GM12874 (cell line): ENCODE data around the gene MARK4.

Experiments
- TF ChIP-seq, protein P1 (sequence below): IDR thresholded peaks from 2 replicates; pipeline ENCODE4 v1.5.1; 2011; ENCODE audit warnings: low read depth, mild to moderate bottlenecking, control low read depth, low read length, moderate library complexity; ENCODE audit not compliant: insufficient read depth

MARK4 gene

DNA sequence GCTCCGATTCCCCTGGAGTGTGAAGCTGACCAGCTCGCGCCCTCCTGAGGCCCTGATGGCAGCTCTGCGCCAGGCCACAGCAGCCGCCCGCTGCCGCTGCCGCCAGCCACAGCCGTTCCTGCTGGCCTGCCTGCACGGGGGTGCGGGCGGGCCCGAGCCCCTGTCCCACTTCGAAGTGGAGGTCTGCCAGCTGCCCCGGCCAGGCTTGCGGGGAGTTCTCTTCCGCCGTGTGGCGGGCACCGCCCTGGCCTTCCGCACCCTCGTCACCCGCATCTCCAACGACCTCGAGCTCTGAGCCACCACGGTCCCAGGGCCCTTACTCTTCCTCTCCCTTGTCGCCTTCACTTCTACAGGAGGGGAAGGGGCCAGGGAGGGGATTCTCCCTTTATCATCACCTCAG is 51.3 kb downstream of the MARK4 start:
- TF ChIP-seq, protein P1, sequence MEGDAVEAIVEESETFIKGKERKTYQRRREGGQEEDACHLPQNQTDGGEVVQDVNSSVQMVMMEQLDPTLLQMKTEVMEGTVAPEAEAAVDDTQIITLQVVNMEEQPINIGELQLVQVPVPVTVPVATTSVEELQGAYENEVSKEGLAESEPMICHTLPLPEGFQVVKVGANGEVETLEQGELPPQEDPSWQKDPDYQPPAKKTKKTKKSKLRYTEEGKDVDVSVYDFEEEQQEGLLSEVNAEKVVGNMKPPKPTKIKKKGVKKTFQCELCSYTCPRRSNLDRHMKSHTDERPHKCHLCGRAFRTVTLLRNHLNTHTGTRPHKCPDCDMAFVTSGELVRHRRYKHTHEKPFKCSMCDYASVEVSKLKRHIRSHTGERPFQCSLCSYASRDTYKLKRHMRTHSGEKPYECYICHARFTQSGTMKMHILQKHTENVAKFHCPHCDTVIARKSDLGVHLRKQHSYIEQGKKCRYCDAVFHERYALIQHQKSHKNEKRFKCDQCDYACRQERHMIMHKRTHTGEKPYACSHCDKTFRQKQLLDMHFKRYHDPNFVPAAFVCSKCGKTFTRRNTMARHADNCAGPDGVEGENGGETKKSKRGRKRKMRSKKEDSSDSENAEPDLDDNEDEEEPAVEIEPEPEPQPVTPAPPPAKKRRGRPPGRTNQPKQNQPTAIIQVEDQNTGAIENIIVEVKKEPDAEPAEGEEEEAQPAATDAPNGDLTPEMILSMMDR = no peak

DNA sequence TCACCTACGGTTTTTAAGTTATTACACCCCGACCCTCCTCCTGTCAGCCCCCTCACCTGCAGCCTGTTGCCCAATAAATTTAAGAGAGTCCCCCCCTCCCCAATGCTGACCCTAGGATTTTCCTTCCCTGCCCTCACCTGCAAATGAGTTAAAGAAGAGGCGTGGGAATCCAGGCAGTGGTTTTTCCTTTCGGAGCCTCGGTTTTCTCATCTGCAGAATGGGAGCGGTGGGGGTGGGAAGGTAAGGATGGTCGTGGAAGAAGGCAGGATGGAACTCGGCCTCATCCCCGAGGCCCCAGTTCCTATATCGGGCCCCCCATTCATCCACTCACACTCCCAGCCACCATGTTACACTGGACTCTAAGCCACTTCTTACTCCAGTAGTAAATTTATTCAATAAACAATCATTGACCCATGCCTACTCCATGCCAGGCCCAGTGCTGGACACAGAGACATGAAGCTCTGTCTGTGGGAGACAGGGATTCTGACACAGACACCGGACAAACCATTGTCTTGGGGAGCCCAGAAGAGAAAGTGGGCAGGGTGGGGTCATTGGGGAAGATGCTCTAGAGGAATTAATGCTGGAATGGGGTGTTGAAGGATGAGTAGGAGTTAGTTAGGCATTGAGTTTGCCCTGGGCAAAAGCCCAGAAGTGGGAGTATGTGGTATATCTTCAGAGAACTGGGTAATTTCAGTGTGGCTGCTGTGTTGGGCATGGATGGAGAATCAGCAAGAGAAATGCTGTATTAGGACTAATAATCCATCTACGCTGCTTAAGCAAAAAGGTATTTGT is 52.4 kb downstream of the MARK4 start:
- TF ChIP-seq, protein P1 = no peak

DNA sequence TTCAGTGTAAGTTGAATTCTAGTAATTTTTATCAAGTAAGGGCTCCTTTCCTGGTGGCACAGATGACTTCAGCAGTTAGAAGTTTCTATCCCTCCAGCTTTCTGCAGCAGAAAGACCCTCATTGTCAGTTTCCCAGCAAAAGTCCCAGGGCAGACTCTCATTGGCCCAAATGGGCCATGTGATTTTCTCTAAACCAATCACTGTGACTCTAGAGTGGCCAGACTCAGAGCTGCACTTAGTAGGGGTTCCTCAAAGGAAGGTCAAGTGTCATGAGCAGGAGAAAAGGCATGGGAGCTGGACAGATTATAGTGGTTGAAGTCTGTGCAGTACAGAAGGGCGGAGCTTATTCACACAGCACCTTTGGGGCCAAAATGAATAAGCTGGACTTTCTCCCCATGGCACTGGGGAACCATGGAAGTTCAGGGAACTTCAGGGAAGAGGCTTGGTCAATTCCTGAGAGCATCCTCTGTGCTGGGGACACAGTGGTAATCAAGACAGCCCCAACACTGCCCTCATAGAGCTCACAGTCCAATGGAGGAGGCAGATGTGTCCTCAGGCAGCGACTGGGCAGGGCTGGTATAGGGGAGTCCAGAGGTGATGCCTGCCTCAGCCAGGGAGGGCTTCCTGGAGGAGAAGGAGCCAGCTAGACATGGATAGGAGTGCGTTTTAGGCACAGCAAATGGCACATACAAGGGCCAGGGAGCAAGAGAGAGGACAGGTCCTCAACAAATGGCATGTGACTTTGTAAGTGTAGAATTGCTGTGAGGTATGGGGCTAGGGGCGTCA is 53.3 kb downstream of the MARK4 start:
- TF ChIP-seq, protein P1 = no peak

DNA sequence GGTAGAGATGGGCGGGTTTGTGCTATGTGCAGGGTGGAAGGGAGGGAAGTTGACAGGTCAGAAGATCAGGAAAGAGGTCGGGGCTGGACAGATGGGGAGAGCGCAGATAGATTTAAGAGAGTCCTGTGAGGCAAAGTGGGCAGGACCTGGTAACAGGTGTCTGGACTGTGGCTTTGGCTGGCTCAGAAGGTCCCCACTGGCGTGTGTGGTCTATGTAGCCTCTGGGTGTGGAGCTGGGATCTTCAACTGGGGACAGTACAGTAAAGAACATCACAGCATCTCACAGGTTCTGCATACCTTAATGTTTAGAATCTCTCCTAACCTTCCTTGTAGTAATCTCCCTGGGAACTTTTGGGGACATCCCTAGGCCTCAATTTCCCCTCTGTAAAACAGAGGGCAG is 53.9 kb downstream of the MARK4 start:
- TF ChIP-seq, protein P1 = no peak

DNA sequence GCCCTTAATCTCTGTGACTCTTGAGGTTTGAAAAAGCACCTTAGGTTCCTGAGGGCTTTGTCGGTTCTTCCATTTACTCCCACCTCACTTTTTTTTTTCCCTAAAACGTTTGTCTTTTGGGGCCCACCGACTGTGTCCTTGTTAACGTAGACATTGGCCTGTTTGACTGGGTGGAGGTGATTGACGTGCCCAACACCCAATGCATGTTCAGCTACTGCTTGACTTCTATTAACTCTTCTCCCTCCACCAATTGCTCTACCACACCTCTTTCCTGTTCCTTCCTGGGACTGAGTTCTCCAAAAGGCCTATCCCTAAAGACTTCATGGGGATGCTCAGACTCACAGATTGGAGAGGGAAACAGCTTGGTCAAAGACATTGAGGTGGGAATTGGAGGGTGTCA is 54.4 kb downstream of the MARK4 start:
- TF ChIP-seq, protein P1 = no peak

DNA sequence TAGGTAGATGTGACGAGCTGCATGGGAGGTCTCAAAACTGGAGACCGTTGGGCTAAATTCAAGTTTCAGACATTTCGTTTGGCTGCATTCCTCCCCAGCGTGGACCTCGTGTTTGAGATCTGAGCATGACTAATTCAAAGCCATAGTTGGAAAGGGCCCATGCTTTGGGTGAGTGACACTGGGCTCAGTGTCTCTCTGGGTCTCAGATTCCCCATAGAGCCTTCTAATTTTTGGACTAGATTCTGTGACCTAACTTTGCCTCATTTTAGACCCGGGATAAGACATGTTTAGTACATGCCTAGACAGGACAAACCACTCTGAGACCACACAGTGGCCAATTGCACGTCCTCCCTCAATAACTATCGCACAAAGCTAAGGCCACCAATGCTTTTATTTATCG is 55.0 kb downstream of the MARK4 start:
- TF ChIP-seq, protein P1 = no peak

DNA sequence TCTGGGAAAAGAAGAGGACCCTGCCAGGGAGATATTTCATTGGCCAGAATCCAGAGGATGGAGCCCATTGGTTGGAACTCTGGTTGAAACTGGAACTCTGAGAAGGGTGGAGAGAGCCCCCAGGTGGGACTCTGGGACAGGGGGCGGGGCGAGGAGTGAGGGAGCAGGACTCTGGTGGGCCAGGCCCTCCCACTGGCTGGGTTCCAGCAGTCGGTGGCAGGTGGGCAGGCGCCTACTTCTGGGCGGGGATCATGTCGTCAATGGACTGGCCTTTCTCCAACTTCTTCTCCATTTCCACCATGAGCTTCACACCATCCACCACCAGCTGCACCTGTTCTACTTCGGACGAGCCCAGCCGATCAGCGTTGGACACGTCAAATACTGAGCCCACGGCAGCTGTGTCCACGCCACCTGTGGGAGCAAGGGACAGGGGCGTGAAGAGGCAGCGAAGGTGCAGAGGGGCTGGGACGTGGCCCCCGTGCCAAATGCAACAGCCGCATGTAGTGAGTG is 55.5 kb downstream of the MARK4 start:
- TF ChIP-seq, protein P1 = no peak
